NCI-H2081 (cell line): ENCODE results near the gene OBP2A.

Experiments used
- DNase-seq, 2 experiments: peaks; one replicate each; lab custom pipeline; 2025; lab: John Stamatoyannopoulos, UW

Gene OBP2A

DNA sequence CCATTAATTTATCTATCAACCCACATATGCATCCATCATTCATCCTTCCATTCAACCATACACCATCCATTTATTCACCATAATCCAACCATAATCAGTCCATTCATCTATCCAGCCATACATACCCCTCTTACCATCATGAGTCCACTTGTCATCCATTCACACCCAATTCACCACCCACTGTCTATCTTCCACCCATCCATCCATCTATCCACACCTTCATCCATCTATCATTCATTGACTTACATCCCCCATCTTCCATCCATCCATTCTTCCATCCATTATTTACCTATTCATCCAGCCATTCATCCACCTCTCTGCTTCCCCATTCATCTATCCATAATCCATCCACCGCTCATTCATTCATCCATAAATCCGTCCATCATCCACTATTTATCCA is 33.4 kb downstream of the OBP2A start:
- DNase-seq: no peak

- no peak for DNase-seq
Measured at GRCh38 chr9:135579889-135580660, 34.1 kb downstream of the OBP2A start.

- no peak for DNase-seq
Measured at GRCh38 chr9:135580664-135581380, 34.9 kb downstream of the OBP2A start.

- DNase-seq: no peak
Measured at GRCh38 chr9:135581636-135582426, 35.9 kb downstream of the OBP2A start.

DNA sequence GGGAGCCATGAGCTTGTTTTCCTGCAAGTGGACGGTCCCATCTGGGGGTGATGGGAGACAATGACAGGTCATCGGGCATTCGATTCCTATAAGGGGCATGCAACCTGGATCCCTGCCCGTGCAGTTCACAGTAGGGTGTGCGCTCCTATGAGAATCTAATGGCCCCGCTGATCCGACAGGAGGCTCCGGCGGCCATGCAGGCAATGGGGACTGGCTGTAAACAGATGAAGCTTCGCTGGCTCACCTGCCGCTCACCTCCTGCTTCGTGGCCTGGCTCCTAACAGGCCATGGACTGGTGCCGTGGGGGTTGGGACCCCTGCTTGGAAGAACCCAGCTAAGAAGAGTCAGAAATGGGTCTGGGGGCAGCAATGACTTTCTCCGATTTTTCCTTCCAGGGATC is 36.6 kb downstream of the OBP2A start:
- no peak for DNase-seq

GRCh38 chr9:135582966-135583687 is 37.2 kb downstream of the OBP2A start:
- DNase-seq: no peak

DNA sequence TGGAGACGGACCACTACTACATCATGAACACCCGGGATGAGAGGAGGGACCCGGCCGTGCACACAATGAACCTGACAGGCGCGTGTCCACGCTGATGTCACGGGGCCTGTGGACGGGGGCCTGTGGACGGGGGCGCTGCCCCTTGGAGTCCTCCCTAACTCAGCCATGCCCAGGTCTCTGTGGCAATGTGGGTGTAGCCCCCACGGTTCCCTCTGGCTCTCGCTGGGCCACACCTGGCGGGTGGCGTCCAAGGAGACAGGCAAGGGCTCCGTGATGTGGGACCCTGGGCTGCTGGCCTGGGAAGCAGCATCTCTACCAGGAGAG is 37.7 kb downstream of the OBP2A start:
- DNase-seq: no peak

- DNase-seq: no peak
Measured at GRCh38 chr9:135584371-135584770, 38.4 kb downstream of the OBP2A start.

DNA sequence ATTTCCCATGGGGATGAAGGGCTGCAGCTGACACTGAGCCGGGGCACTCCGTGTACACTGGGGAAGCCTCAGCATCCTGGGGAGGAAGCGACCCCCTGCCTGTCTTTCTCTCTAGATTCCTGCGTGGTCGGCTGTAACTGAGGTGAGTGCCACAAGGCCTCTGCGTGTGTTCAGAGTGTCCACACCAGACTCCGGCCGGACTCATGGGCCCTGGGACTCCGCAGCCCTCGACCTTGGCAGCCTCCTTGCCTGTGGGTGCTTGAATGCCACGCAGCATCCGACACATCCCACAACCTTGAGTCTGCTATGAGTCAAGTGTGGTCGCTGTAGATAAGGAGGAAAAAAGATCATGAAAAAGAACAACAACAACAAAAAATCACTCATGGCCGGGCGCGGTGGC is 39.0 kb downstream of the OBP2A start:
- DNase-seq: no peak

DNA sequence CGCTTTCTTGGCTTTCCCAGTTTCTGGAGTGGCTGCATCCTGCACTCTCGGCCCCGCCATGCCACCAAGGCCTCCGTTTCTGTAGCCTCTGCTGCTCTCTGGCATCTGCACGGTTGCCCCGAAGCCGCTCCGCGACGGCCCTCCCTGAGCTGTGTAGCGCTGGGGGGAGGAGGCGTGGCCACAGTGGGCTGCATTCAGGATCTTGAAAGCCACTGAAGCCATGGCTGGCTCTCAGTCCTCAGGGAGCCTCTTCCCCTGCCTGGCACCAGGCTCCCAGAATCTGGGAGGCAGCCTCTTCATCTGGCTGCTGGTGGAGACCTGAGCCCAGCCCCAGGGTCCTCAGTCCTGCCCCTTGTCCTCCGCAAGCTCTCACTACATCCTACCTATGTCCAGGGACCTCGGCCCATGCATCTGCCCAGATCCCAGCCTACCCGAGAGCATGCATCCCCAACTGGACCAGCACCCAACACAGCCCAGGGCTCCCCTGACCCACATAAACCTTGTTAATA is 40.7 kb downstream of the OBP2A start:
- no peak for DNase-seq

DNA sequence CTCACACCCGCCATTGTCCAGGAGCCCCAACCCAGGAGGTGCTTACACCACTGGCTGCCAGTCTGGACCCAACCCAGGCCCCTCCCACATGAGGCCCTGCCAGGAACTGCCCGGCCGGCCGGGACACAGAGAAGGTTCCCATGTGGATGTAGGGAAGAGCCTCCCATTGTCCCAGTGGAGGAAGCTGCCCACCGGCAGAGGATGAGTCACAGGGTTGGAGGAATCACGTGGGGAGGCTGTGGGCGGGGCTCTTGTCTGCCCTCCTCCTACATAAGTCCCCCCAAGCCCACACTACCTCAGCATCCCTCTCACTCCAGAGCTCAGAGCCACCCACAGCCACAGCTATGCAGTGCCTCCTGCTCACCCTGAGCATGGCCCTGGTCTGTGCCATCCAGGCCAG is 41.7 kb downstream of the OBP2A start:
- no peak for DNase-seq

- no peak for DNase-seq
Measured at GRCh38 chr9:135588371-135588770, 42.4 kb downstream of the OBP2A start.

GRCh38 chr9:135588886-135589595 is 43.1 kb downstream of the OBP2A start:
- no peak for DNase-seq

GRCh38 chr9:135589596-135590485 is 43.9 kb downstream of the OBP2A start:
- no peak for DNase-seq

- no peak for DNase-seq
Measured at GRCh38 chr9:135590486-135591079, 44.7 kb downstream of the OBP2A start.

GRCh38 chr9:135591506-135592330 is 45.8 kb downstream of the OBP2A start:
- no peak for DNase-seq

GRCh38 chr9:135592331-135592590 is 46.3 kb downstream of the OBP2A start:
- no peak for DNase-seq

GRCh38 chr9:135592625-135593024 is 46.7 kb downstream of the OBP2A start:
- DNase-seq: no peak

DNA sequence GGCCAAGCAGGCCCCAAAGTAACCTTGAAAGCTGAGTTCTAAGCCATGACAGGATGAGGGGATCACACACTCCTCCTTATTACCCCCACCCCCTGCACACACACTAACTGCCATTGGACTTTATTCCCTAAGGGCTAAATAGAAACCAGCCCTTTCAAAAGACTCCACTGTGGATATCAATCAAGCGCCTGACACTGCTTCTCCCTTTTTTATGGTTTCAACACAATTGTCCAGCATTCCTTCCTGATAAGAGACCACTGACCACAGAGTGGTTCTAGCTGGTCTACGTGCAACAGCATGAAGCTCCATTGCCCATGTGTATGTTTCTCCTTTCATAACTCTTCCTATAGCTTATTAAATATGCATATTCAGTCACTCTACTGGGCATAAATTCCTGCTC is 50.3 kb downstream of the OBP2A start:
- no peak for DNase-seq
